Tibial nerve (tissue), 4 donors: ENCODE results near the gene TMEM120B. TPM values are rescaled to one million over a fixed set of nuclear protein-coding genes. Genes with fewer than 3 reads are reported as not detected.

Experiments
- DNase-seq, 2 donors: peaks; one replicate each; pipeline ENCODE4 v3.0.0-alpha.2; 2019; ENCODE audit warnings: low spot score in 2 of 2
- H3K27ac ChIP-seq, 4 donors: fragments of 200-600 bp; sonication (generic) in 3 of 4; one replicate each; pipeline ENCODE4 v1.5.1; 2017 to 2019; ENCODE audit warnings: mild to moderate bottlenecking in 1 of 4
- H3K27me3 ChIP-seq, 2 donors: fragments of 200-600 bp; sonication (generic) in 1 of 2; one replicate each; pipeline versions ENCODE4 v1.5.1 to v1.6.0; 2017 to 2019
- H3K36me3 ChIP-seq, 3 donors: fragments of 200-600 bp; sonication (generic); one replicate each; pipeline ENCODE4 v1.5.1; 2018 to 2019
- H3K4me1 ChIP-seq, 4 donors: fragments of 200-600 bp; sonication (generic) in 3 of 4; one replicate each; pipeline ENCODE4 v1.5.1; 2017 to 2019
- H3K4me3 ChIP-seq, 4 donors: fragments of 200-600 bp; sonication (generic) in 3 of 4; one replicate each; pipeline ENCODE4 v1.5.1; 2017 to 2019; ENCODE audit warnings: mild to moderate bottlenecking in 1 of 4, moderate library complexity in 1 of 4
- H3K9me3 ChIP-seq, 4 donors: fragments of 200-600 bp; sonication (generic) in 3 of 4; one replicate each; pipeline ENCODE4 v1.5.1; 2017 to 2019
- CTCF ChIP-seq, 5 experiments: fragments of 200-600 bp in 3 of 5; fragments of 450-650 bp in 2 of 5; sonication (generic) in 3 of 5; IDR thresholded peaks; one replicate each; pipeline ENCODE4 v1.5.1; 2016 to 2019; ENCODE audit warnings: antibody characterized with exemption in 5 of 5, mild to moderate bottlenecking in 3 of 5, moderate library complexity in 2 of 5
- EP300 ChIP-seq, 2 donors: sonication (generic); formaldehyde crosslinking; IDR thresholded peaks; one replicate each; pipeline ENCODE4 v1.6.1; 2017; ENCODE audit warnings: antibody characterized with exemption in 2 of 2, mild to moderate bottlenecking in 1 of 2
- POLR2A ChIP-seq, 2 donors: fragments of 450-650 bp; IDR thresholded peaks; one replicate each; pipeline ENCODE4 v1.6.1; 2017; ENCODE audit warnings: antibody characterized with exemption in 2 of 2, mild to moderate bottlenecking in 2 of 2, moderate library complexity in 2 of 2
- WGBS, 2 donors: methylation state at CpG; one replicate each; pipeline ENCODE4 v1.1.5; 2018; 5-methylcytosine and 5-hydroxymethylcytosine counted together
- total RNA-seq, 4 donors: library from RNA; depleted of rRNA; stranded (reverse); fragments of >200 nt; gene quantifications; one replicate each; pipeline ENCODE4 v1.1.0, GENCODE V29; 2016

The TMEM120B gene
- total RNA-seq, 4 donors from 2014 or later: 10.1 to 13.9 (median 11.5) TPM

DNA sequence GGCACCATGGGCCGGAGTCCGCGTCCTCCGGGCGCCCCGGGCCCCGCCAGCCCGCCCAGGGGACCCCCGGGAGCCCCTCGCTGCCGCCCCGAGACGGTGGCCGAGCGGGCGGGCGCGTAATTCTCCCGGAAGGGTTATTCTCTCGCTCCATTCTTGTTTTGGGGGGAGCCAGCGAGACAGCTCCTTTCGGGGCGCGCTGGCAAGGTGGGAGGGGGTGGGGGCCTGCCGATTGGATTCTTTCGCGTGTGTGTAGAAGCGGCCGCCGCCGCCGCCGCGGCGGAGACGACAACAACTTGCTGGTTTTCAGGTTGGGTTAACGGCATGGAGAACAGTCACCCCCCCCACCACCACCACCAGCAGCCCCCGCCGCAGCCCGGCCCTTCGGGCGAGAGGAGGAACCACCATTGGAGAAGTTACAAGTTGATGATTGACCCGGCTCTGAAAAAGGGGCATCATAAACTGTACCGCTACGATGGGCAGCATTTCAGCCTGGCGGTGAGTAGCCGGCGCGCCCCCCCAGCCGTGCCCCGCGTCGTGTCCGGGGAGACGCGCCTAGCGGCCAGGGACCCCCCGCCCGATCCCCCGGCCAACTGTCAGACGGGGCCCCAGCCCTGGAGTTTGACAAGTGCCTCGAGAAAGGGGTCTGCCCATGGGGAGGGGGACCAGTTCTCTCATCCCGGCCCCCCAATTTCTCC lies 92.0 kb downstream of the TMEM120B start:
- peak in 1 of 2 donors; percentile 33 for DNase-seq
- TF ChIP-seq CTCF (IDR thresholded peaks at IDR 0.05): peak in 2 of 5 experiments; percentile 13 to 21
- no peak for TF ChIP-seq EP300 (IDR thresholded peaks at IDR 0.05)
- Histone ChIP-seq H3K27ac (peak overlapping the region; percentile 87 to 100 (median 97)), H3K4me1 (peaks cover 0 to 36% (median 23%) of the 10 kb centered on the region in 4 donors), H3K27me3 (no peaks in the 10 kb centered on the region), H3K9me3 (no peaks in the 10 kb centered on the region), H3K36me3 (peaks cover 0 to 23% (median 9%) of the 10 kb centered on the region in 3 donors), H3K4me3 (peak overlapping the region; percentile 57 to 80 (median 71))
- WGBS, 2 donors: 1% methylated on average over 28 of the region's 63 CpGs

DNA sequence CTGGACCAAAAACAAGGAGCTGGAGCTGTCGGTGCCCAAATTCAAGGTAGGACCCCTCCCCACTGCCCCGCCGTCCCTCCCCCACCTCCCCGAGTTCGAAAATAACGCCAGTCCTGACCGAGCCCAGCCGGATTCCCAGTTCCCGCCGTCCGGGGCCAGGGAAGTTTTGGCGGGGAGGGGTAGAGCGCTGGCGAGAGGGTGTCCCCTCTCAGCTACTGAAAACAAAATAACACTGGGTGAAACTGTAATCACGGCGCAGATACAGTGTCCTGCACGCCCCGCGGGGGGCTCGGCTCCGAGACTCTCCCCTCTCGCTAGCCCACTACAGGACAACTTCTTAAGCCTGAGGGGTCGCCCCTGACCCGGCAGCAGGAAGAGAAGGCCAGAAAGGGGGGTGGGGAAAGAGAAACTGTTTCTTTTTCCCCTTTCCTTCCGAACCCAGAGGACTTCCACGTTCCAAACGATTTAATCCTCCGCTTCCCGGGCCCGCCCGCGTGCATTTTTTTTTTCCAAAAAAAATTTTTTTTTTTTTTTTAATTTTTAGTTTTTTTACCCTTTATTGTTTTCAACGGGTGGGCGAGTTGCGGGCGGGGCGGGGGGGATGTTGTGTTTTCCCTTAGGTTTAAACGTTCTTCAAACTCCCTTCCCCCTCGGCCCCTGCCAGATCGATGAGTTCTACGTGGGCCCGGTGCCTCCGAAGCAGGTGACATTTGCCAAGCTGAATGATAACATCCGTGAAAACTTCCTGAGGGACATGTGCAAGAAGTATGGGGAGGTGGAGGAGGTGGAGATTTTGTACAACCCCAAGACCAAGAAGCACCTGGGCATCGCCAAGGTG lies 92.8 kb downstream of the TMEM120B start:
- Histone ChIP-seq H3K27me3 (no peaks in the 10 kb centered on the region), H3K36me3 (peaks cover 0 to 31% (median 18%) of the 10 kb centered on the region in 3 donors), H3K27ac (peak overlapping the region; percentile 87 to 100 (median 97)), H3K4me1 (peaks cover 0 to 38% (median 21%) of the 10 kb centered on the region in 4 donors), H3K4me3 (peak overlapping the region; percentile 57 to 80 (median 71)), H3K9me3 (no peaks in the 10 kb centered on the region)
- WGBS, 2 donors: 1% methylated on average over 39 to 44 of the region's 45 CpGs
- no peak for DNase-seq
- no peak for TF ChIP-seq EP300 (IDR thresholded peaks at IDR 0.05)
- TF ChIP-seq POLR2A (IDR thresholded peaks at IDR 0.05): no peak
- no peak for TF ChIP-seq CTCF (IDR thresholded peaks at IDR 0.05)

- peak overlapping the region; percentile 57 to 80 (median 71) for H3K4me3 ChIP-seq
- TF ChIP-seq EP300 (IDR thresholded peaks at IDR 0.05) (no peak), CTCF (IDR thresholded peaks at IDR 0.05) (no peak)
- no peaks in the 10 kb centered on the region for H3K27me3 ChIP-seq
- no peak for DNase-seq
- peak overlapping the region; percentile 87 to 100 (median 97) for H3K27ac ChIP-seq
- peaks cover 0 to 38% (median 21%) of the 10 kb centered on the region in 3 donors for H3K36me3 ChIP-seq
- H3K4me1 ChIP-seq: peaks cover 0 to 45% (median 28%) of the 10 kb centered on the region in 4 donors
- H3K9me3 ChIP-seq: no peaks in the 10 kb centered on the region
- 3 to 5% methylated on average over 16 of the region's 16 CpGs for WGBS, 2 donors
Measured at GRCh38 chr12:121806009-121806545, 93.5 kb downstream of the TMEM120B start.

DNA sequence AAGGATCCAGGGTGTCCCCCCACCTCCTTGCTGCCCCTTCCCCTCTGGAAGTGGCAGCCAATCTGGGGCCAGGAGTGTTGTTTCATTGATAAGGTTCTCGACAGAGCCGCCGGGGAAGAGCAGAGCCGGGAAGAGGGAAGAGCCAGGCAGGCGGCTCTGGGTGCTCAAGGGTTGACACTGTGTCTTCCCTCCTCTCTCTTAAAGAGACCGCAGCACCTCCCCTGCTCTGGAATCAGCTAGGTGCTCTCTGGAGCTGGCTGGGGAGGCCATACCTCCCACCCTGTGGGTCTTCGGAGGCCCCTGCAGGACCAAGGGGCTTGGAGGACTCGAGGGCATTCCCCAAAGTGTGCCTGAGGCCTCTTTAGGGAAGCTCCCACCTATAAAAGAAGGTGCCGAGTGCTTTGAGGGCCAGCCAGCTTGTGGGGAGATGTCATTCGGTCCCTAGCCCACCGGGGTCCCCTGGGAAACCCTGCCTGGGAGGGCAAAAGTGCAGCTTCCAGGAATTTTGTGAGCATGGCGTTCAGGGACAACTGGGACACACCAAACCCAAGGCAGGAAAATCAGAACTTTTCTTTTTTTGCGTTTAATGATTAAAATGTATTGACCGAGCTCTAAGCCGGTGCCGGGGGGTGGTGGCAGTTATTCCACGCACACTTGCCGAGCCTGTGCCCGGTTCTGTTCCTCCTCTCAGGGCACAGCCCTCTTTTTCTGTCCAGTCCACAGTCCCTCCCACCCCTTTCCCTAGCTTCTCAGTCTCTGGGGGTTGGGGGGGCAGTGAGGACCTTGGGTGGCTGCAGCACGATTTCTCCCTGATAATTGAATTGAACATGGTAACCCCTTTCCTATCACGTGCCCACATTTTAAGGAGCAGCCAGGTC lies 94.2 kb downstream of the TMEM120B start:
- DNase-seq: no peak
- WGBS, 2 donors: 14 to 30% methylated on average over 20 to 21 of the region's 21 CpGs
- H3K9me3 ChIP-seq: no peaks in the 10 kb centered on the region
- peak overlapping the region; percentile 12 to 80 (median 62) for H3K4me3 ChIP-seq
- no peaks in the 10 kb centered on the region for H3K27me3 ChIP-seq
- H3K4me1 ChIP-seq: peaks cover 0 to 52% (median 35%) of the 10 kb centered on the region in 4 donors
- H3K27ac ChIP-seq: peak overlapping the region; percentile 87 to 100 (median 97)
- TF ChIP-seq CTCF (IDR thresholded peaks at IDR 0.05) (no peak), POLR2A (IDR thresholded peaks at IDR 0.05) (no peak), EP300 (IDR thresholded peaks at IDR 0.05) (no peak)
- H3K36me3 ChIP-seq: peaks cover 0 to 38% (median 21%) of the 10 kb centered on the region in 3 donors
